ENCODE results near the gene PLD1. TPM values are rescaled to one million over a fixed set of nuclear protein-coding genes. Genes with fewer than 3 reads are reported as not detected.
"Not testable (repeated sequence)": the region's sequence is repeated elsewhere in the genome, so short reads cannot be mapped to it uniquely, and the experiment has no call there.

The PLD1 gene
- total RNA-seq, 1 donor from 2014 or later = 4.1 TPM

DNA sequence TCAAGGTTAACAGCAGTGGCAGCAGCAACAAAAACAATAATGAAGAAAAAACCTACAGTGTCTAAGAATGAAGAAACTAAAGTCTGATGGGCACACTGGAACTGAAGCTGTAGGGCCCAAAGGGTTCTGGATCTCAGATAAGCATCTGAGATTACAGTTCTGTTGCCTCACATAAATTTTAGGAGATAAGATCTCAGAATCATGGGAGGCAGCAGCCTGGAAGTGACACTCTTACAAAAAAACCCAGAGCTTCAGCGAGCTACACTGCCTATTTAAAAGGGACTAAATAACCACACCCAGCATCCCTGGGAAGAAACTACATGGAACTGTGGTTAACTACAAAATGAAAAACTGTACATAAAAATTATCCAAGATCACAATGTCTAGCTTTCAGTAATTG is 61.2 kb downstream of the PLD1 start:
- DNase-seq (ENCODE audit: low spot score in 2 of 2) = no peak
- no peak for FAIRE-seq

DNA sequence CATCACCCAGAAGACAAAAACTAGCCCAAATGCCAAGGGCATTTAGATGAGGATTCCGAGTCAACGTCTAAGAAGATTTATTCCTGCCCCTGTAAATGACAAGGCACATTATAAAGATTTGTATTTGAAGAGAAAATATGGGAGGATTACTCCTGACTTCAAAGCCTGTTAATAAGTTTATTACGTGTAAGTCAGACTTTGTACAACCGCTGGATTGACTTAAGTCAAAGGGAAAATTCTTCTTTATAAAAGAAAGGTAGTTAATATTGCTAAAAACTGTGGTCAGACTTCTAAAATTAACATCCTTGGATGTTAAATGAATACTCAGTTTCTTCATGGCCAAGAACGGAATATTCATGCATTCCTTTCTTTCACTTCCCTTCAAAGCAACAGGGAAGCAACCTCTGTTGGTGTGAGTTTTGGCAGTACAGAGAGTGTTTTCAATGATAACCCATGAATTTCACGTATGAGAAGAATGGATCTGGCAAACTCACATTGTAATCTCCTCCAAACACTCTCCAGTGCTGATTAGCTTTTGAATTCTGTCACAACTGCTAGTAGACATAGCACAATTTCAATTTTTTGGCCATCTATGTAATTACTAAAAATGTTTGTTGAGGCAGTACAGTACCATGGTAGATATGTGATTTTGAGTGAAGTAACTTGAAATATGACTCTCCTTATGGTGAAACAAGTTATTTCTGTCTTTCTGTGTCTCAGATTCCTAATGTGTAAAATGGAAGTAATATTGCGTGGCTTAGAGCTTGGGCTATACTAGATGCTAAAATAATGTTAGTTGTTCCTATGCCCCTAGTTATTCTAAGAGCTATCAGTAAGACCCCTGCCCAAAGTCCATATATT is 62.0 kb downstream of the PLD1 start:
- FAIRE-seq = no peak
- no peak for DNase-seq (ENCODE audit: low spot score in 2 of 2)

DNA sequence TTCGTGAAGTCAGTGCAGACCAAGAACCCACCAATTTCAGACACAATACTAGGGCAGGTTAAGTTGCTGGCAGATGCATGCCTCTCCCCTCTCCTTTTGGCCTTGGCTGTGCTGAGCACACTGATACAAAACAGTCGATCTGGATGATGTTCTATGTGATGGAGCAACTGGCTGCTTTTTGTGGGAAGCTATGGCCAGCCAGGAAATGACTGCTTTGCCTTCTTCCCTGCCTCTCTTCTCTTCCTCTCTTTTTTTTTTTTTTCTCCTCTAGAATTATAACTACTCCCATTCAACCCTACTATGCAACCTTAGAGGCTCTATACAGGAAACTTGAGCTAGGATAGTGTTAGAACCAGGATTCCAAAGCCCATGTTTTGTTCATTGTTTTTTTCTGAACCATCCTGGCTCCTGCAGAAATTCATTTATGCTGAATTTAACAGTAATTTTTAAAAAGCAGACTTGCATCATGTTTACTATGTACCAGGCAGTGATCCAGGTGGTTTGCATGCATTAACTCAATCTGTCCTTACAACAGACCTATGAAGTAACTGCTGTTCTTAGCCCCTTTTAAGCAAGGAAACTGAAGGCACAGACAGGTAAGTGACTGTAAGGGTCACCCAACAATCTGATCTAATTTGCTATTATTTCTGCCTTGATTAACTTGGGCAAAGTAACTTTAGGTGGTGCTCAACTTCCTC is 62.9 kb downstream of the PLD1 start:
- no peak for FAIRE-seq

DNA sequence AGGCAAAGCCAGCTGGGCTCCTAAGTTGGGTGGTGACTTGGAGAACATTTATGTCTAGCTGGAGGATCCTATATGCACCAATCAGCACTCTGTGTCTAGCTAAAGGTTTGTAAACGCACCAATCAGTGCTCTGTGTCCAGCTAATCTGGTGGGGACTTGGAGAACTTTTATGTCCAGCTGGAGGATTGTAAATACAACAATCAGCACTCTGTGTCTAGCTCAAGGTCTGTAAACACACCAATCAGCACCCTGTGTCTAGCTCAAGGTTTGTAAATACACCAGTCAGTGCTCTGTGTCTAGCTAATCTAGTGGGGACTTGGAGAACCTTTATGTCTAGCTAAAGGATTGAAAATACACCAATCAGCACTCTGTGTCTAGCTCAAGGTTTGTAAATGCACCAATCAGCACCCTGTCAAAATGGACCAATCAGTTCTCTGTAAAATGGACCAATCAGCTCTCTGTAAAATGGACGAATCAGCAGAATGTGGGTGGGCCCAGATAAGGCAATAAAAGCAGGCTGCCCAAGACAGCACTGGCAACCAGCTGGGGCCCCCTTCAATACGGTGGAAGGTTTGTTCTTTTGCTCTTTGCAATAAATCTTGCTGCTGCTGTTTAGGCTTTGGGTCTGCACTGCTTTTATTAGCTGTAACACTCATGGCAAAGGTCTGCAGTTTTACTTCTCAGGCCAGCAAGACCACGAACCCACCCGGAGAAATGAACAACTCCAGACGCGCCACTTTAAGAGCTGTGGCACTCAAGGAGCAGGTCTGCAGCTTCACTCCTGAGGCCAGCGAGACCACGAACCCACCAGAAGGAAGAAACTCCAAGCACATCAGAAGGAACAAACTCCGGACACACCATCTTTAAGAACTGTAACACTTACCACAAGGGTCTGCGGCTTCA is 63.7 kb downstream of the PLD1 start:
- not testable (repeated sequence) for DNase-seq (ENCODE audit: low spot score in 2 of 2); FAIRE-seq

More for the DNA sequence above, 62.9 kb downstream of the PLD1 start:
- no peak for DNase-seq (ENCODE audit: low spot score in 2 of 2)

DNA sequence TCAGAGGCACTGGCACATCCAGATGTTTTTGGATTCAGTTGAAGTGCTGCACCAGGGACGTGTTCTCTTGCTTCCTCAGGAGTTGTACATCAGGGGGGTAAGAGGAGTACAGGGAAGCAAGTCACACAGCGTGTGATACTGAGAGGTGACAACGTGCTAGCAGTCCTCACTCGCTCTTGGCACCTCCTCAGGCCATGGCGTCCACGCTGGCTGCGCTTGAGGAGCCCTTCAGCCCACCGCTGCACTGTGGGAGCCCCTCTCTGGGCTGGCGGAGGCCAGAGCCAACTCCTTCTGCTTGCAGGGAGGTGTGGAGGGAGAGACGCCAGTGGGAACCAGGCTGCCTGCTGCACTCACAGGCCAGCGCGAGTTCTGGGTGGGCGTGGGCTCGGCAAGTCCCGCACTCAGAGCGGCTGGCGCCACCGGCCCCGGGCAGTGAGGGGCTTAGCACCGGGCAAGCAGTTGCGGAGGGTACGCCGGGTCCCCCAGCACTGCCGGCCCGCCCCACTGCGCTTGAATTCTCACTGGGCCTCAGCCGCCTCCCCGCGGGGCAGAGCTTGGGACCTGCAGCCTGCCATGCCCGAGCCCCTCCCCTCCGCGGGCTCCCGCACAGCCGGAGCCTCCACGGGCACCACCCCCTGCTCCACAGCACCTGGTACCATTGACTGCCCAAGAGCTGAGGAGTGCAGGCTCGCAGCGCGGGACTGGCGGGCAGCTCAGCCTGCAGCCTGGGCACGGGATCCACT is 64.5 kb downstream of the PLD1 start:
- FAIRE-seq (no peak), DNase-seq (ENCODE audit: low spot score in 2 of 2) (no peak)

DNA sequence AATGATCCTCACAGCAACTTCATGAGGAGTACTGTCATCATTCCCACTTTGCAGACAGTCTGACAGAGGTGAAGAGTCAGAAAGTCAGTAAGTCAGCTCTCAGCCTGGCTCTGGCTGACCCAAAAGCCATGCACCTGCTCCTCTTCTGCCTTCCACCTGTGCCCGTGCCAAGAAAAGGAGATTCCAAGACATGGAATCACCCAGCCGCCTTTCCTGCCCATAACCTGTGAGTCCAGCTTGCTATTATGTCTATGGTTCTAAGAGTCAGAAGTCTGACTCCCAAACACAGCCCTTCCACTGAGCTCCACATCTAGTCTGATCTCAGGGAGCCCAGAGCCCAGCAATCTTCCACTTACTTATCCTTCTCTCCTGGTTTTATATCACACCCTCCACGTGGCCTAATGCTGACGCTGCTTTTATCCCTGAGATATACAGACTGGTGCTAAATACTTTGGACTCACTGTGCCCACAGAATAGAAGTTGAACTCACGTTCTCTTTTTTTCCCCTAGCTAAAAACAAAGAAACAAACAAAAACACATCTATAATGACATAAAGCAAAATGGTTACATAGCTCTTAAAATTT is 66.0 kb downstream of the PLD1 start:
- no peak for FAIRE-seq
- no peak for DNase-seq (ENCODE audit: low spot score in 2 of 2)

DNA sequence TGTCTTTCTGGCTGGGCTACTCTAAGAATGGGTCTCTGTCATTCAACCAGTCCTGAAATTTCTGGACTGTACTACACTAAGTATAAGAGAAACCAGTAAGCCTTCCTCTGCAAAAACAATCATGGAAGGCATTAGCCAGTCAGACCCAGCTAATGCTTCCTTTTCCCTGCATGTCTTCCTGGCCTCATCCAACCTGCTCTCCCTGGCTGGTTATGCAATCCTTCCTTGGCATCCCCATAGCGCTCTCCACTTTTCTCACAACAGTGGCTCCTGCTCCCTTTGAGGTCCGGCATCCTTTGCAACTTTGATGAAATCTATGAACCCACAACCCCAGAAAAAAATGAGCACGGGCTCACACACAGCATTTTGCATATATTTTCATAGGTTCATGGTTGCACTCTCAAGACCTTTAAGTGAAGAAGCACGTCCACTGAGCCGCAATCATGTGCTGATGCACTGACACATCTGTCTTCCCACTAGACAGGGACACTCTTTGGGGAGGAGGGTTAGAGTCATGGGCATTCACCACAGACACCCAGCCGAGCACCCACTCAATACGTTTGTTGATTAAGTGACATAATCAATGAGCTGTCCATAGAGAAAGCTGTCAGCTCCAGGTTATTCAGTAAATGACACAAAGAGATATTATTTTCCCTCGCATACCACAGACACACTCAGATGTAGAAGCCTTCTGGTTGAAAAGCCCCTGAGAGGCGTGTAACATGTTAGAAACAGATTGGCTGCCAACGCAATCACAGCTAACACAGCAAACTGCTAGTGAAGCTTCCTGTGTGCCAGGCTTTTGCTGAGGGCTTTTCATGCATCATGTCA is 66.7 kb downstream of the PLD1 start:
- no peak for DNase-seq (ENCODE audit: low spot score in 2 of 2)
- FAIRE-seq = no peak

DNA sequence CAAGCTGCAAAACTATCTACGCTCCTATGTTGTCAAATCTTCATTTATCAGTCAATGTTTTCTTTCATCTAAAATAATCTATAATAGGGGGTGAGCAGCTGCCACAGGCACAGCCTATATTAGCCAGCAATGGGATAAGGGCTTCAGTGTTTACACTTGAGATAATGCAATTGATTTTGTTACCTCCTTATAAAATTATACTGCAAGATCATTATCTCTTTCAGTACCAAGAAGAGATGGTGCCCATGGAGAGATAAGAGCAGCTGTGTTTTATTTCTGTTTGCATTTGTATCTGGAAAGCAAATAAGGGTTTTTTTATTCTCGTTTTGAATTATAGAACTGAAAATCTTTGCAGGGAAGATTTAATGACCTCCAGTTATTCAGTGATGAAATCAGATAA is 68.9 kb downstream of the PLD1 start:
- no peak for FAIRE-seq

DNA sequence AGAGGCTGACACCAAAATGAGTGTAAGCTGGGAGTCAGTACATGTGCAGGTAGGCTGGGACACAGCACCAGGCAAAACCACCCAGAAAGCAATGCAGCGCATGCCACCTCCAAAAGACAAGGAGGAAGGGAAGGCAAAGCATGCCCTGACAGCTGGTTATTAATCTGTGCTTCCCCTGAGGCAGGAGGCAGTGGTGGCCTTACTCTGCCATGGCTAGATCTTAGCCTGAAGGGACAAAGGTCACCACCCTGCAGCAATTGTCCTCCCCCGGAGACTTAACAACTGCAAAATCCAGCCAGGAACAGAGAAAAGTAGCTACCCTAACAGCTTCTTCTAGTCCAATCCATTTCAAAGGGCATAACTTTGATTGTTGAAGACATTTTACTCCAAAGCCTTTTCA is 73.7 kb downstream of the PLD1 start:
- FAIRE-seq (no peak), DNase-seq (ENCODE audit: low spot score in 2 of 2) (no peak)

More for the DNA sequence above, 68.9 kb downstream of the PLD1 start:
- no peak for DNase-seq (ENCODE audit: low spot score in 2 of 2)

DNA sequence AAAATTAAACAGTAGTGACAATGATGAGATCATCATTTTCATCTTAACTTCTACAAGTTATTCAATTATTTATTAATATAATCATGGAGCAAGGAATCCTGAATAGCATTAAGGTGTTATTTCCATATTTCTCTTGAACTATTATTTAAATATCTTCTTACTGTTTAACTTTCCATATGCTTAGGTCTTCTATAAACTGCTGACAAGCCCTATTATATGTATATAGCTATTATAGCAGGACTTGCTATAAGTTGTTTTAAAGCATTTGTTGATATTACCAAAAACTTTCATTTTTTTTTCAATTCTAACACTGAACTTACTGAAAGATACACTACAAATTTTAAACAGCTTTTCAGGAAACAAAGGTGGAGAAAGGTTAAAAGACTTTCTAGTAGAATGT is 76.7 kb downstream of the PLD1 start:
- DNase-seq (ENCODE audit: low spot score in 2 of 2) (no peak), FAIRE-seq (no peak)

DNA sequence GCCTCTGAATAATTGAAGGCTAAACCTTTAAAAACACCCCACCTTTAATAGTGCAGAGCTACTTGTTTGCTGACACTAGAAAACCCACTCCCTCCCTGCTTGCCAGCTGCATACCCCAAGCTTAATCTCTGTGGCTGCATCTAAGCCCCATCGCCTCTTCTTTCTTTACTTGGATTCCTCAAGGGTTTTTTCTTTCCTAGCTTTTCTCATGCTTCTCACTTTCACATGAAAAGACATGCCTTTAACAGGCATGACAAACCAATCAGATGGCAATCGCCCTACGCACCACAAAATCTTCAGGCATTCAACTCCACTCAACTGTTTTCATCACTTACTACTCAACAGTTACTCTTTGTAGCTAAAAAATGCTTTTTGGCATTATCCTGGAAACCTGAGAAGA is 77.5 kb downstream of the PLD1 start:
- DNase-seq (ENCODE audit: low spot score in 2 of 2) (no peak), FAIRE-seq (no peak)

DNA sequence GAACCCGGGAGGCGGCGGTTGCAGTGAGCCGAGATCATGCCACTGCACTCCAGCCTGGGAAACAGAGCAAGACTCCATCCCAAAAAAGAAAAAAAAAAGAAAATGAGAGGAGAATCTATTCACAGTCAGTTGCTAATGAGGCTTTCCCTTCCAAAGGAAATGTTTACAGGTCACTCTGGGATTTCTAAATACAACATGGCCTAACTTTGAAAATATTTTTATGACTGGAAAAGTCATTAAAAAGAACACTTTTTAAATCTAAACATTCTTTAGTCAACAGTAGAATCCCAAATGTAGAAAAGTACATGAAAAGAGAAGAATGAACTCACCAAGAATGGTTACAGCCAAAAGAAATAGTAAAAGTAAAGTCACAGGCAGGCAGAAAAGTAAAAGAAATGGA is 78.6 kb downstream of the PLD1 start:
- FAIRE-seq (no peak), DNase-seq (ENCODE audit: low spot score in 2 of 2) (no peak)

DNA sequence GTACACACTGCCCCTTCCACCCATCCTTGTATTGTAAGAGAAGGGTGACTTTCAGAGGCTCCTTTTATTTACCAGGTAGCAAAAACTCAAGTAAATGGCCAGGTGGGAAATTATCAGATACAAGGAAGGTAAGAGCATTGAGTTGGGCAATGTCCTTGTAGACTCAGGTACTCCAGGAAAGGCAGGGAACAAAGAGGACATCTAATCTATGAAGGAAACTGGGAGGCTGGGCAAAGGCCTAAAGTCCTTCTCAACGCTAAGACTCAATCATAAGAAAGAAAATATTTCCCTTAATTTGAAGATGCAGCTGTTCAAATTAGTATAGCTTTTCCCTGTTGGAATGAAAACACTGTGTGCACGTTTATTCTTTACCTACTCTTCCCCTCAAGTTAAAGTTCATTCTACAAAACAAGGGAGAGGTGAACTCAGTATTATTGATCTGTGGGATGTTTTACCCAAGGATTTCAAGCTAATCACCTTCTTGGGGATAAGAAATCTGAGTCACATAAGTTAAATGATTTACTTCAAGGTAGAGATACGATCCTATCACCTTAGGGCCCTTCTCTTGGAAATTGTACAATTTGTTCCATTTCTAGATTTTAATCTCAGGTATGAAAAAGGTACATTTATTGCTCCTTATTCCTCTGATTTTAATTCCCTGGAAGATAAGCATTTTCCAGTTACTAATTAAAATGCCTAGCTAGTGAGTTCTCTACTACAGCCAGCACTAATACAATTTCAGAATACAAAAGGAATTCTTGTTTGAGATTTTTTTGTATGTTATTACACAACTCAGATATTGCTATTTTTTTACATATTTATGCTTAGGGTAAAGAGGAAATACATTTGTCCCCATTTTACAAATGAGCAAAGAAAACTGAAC is 80.6 kb downstream of the PLD1 start:
- no peak for DNase-seq (ENCODE audit: low spot score in 2 of 2)

DNA sequence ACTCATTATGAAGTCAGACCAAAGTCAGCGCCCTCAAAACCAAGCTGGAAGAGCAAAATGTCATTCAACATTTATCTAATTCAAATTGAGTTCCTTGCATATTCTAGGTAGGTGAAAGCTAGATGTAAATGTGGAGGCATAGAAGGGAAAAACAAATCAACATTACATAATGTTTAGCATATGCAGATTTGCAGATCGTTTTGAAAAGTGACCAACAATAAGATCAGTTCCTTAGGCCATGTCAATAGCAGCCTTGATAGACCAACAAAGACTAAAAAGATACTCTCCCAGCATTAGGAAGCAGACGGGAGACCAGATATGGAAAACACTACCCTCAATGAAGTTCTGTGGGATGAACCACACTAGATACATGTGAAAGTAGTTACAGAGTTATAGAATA is 83.0 kb downstream of the PLD1 start:
- FAIRE-seq (no peak), DNase-seq (ENCODE audit: low spot score in 2 of 2) (no peak)

More for the DNA sequence above, 80.6 kb downstream of the PLD1 start:
- FAIRE-seq = no peak

DNA sequence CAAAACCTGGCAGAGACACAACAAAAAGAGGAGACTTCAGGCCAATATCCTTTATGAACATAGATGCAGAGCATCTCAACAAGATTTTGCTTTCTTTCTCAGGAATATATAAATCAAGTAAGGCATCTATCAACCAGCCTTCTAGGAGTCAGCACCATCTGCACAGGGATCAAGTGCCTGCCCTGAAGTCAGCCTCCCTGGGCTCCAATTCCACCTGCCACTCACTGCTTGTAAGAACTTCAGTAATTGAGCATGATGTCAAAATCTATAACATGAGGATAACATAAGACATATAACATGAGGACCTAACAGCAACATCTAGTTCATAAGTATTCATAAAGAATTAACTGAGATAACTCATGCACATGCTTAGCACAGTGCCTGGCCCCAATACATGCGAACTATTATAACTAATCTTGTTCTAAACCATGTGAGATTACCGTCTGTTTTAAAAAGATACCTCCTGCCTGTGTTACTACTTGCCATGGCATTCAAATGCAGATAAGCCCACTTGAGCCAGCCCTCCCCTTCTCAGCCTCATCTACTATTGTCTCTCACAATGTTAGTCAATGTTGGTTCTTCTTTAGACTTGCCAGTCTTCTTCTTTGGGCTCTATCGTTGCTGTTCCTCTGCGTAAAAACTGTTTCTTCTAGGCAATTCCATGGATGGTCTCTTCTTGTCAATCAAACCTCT is 91.6 kb downstream of the PLD1 start:
- DNase-seq (ENCODE audit: low spot score in 2 of 2) (no peak), FAIRE-seq (no peak)

DNA sequence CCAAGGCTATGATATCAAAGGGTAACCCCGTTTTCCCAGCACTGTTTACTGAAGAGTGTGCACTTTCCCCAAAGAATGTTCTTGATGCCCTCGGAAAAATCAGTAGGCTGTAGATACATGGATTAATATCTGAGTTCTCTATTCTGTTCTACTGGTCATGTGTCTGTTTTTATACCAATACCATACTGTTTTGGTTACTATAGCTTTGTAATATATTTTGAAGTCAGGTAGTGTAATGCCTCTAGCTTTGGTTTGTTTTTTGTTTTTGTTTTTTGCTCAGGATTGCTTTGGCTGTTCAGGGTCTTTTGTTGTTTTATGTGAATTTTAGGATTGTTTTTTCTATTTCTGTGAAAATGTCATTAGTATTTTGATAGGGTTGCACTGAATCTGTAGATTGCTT is 95.1 kb downstream of the PLD1 start:
- FAIRE-seq (no peak), DNase-seq (ENCODE audit: low spot score in 2 of 2) (no peak)

DNA sequence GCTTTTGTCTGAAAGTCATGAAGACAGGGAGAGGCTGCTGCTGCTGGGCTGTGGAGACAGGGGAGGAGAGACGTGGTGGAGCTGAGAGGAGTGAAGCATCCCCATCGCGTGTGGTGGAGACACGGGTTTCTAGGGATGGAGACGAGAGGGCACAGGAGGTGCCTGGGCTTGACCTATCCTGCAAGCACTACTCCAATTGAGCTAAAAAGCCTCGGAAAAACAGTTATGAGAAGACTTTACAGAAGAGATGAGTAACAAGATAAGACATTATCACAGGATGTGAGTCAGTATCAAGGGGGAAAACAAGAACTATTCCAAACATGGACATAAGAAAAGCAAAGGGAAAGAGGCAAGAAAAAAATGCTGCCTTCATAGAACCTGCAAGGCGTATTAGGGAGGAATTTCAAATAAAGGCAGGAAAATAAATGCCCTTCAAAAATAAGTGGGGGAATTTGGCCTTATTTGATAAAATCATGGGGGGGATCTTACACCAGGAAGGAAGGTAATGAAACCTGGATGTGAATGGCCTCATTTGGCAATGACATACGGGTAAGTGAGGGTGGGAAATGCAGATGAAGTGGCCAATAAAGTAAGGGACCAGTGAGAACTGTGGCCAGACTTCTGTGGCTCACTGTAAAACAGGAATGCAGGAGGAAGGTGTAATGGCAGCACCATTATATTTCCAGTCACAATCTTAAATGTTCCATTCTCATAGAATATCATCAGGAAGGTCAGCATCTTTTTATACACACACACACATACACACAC is 97.9 kb downstream of the PLD1 start:
- FAIRE-seq (no peak), DNase-seq (ENCODE audit: low spot score in 2 of 2) (no peak)
